AG09309 (cell line): Measurements from ENCODE around the gene FRY.
A peak's percentile ranks its signal among the peaks of the same experiment; 100 is the strongest.
"Not testable (repeated sequence)": the region's sequence is repeated elsewhere in the genome, so short reads cannot be mapped to it uniquely, and the experiment has no call there.

ENCODE experiments used
- DNase-seq: peaks from one replicate; pipeline ENCODE4 v3.0.0-alpha.2; 2010; ENCODE audit warnings: low read depth
- H3K4me3 ChIP-seq: 2 replicates; pipeline ENCODE4 v1.5.1; 2011; ENCODE audit warnings: mild to moderate bottlenecking, low read depth, low read length, moderate library complexity; ENCODE audit not compliant: control insufficient read depth
- CTCF ChIP-seq: IDR thresholded peaks from 2 replicates; pipeline ENCODE4 v1.5.1; 2011; ENCODE audit warnings: mild to moderate bottlenecking, low read depth, low read length, inconsistent platforms; ENCODE audit not compliant: insufficient read depth, control insufficient read depth; ENCODE audit errors: missing control alignments

The FRY gene

GRCh38 chr13:31996601-31997000, 35.0 kb upstream of the FRY start:
- no peak for TF ChIP-seq CTCF
- no peak overlapping the region for H3K4me3 ChIP-seq
- no peak for DNase-seq

GRCh38 chr13:31997641-31998040, 33.9 kb upstream of the FRY start:
- DNase-seq: no peak
- H3K4me3 ChIP-seq: no peak overlapping the region
- TF ChIP-seq CTCF: no peak

DNA sequence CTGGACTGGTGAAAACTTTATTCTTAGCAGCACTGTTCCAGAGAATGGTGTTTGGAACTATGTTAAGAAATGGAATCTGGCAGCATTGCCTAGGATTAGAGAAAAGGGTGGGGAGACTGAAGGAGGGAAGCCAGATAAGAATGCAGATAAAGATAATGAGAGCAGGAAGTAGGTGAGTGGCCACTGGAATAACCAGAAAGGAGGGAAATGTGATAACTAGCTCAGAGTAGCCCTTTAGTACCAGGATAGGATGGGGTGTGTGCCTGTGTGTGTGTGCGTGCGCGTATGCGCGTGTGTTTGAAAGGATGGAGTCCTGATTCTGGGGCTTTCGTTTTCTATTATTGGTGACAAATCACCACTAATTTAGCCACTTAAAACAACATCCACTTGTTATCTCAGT, 33.4 kb upstream of the FRY start:
- no peak overlapping the region for H3K4me3 ChIP-seq
- DNase-seq: no peak
- TF ChIP-seq CTCF: no peak

- H3K4me3 ChIP-seq, DNase-seq: not testable (repeated sequence)
Measured at GRCh38 chr13:32000754-32001153, 30.8 kb upstream of the FRY start.

GRCh38 chr13:32001154-32001768, 30.3 kb upstream of the FRY start:
- no peak for DNase-seq
- H3K4me3 ChIP-seq: no peak overlapping the region
- peak; percentile 63 for TF ChIP-seq CTCF

DNA sequence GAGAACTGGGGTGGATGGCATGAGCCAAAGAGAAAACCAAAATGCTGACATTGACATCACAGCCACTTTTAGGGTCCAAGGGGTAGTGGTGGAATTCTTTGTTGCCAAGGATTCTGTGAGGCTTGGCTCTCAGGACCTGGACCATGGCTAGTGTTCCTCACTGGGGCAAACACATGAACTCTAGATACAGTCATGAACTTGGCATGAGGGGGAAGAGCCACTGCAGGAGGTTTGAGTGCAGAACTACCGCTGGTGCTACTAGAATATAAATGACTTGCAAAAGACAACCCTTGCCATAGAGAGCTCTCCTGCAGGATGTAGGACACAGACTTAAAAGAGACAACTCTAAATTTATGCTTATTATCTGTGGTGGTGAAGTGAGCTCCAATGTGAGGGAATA, 29.8 kb upstream of the FRY start:
- no peak for DNase-seq
- no peak for TF ChIP-seq CTCF
- H3K4me3 ChIP-seq: no peak overlapping the region

- TF ChIP-seq CTCF: no peak
- no peak for DNase-seq
- H3K4me3 ChIP-seq: no peak overlapping the region
Measured at GRCh38 chr13:32002873-32003272, 28.7 kb upstream of the FRY start.
